Mucosa of rectum (tissue), 2 donors: ENCODE results near the gene ECM2.

Experiments
- H3K27ac ChIP-seq, 2 donors: one replicate each; pipeline ENCODE4 v1.7.0; 2013; ENCODE audit warnings: inconsistent platforms in 2 of 2, low read depth in 2 of 2, low read length in 2 of 2
- H3K27me3 ChIP-seq, 2 donors: one replicate each; pipeline ENCODE4 v1.7.0; 2013; ENCODE audit warnings: low read length in 2 of 2; ENCODE audit not compliant: control insufficient read depth in 2 of 2, insufficient read depth in 2 of 2
- H3K36me3 ChIP-seq, 2 donors: one replicate each; pipeline ENCODE4 v1.7.0; 2013; ENCODE audit warnings: low read length in 2 of 2; ENCODE audit not compliant: control insufficient read depth in 2 of 2, insufficient read depth in 2 of 2
- H3K4me1 ChIP-seq, 2 donors: one replicate each; pipeline ENCODE4 v1.7.0; 2013; ENCODE audit warnings: low read length in 2 of 2, mild to moderate bottlenecking in 1 of 2; ENCODE audit not compliant: control insufficient read depth in 2 of 2, insufficient read depth in 2 of 2
- H3K4me3 ChIP-seq, 2 donors: one replicate each; pipeline ENCODE4 v1.7.0; 2013; ENCODE audit warnings: low read length in 2 of 2
- H3K9ac ChIP-seq, 2 donors: one replicate each; pipeline ENCODE4 v1.7.0; 2013; ENCODE audit warnings: low read length in 2 of 2, low read depth in 1 of 2, mild to moderate bottlenecking in 1 of 2
- H3K9me3 ChIP-seq, 2 donors: one replicate each; pipeline ENCODE4 v1.7.0; 2013; ENCODE audit warnings: low read length in 2 of 2; ENCODE audit not compliant: control insufficient read depth in 2 of 2
- donor health status: healthy.
- donor health status: Normal muscosa, but diverticular disease.

ECM2 gene

GRCh38 chr9:92486371-92486770 is 49.4 kb downstream of the ECM2 start:
- H3K27ac ChIP-seq, result no peak overlapping the region

GRCh38 chr9:92484563-92484962 is 51.2 kb downstream of the ECM2 start:
- H3K27me3 ChIP-seq, result no peaks in the 10 kb centered on the region
- no peaks in the 10 kb centered on the region for H3K36me3 ChIP-seq
- no peak overlapping the region for H3K27ac ChIP-seq
- H3K4me3 ChIP-seq, result no peak overlapping the region
- no peaks in the 10 kb centered on the region for H3K9me3 ChIP-seq
- H3K9ac ChIP-seq, result no peak overlapping the region
- peaks cover 2 to 5% of the 10 kb centered on the region in 2 donors for H3K4me1 ChIP-seq

More at GRCh38 chr9:92486371-92486770, 49.4 kb downstream of the ECM2 start:
- H3K4me3 ChIP-seq, result no peak overlapping the region
- peaks cover 2 to 5% of the 10 kb centered on the region in 2 donors for H3K4me1 ChIP-seq
- H3K36me3 ChIP-seq, result no peaks in the 10 kb centered on the region
- no peak overlapping the region for H3K9ac ChIP-seq
- H3K9me3 ChIP-seq, result no peaks in the 10 kb centered on the region
- no peaks in the 10 kb centered on the region for H3K27me3 ChIP-seq

GRCh38 chr9:92483627-92484545 is 51.9 kb downstream of the ECM2 start:
- no peak overlapping the region for H3K4me3 ChIP-seq
- H3K9me3 ChIP-seq, result no peaks in the 10 kb centered on the region
- no peaks in the 10 kb centered on the region for H3K36me3 ChIP-seq
- no peak overlapping the region for H3K9ac ChIP-seq
- H3K27ac ChIP-seq, result no peak overlapping the region
- no peaks in the 10 kb centered on the region for H3K27me3 ChIP-seq
- peaks cover 2 to 5% of the 10 kb centered on the region in 2 donors for H3K4me1 ChIP-seq

- no peaks in the 10 kb centered on the region for H3K36me3 ChIP-seq
- H3K9ac ChIP-seq, result no peak overlapping the region
- peaks cover 2 to 5% of the 10 kb centered on the region in 2 donors for H3K4me1 ChIP-seq
- no peaks in the 10 kb centered on the region for H3K9me3 ChIP-seq
- H3K27me3 ChIP-seq, result no peaks in the 10 kb centered on the region
- no peak overlapping the region for H3K4me3 ChIP-seq
- no peak overlapping the region for H3K27ac ChIP-seq
Measured at GRCh38 chr9:92482805-92483204, 53.0 kb downstream of the ECM2 start.

GRCh38 chr9:92482329-92482728 is 53.5 kb downstream of the ECM2 start, which contains the start of gene ASPN:
Gene ASPN (minus strand): TSS chr9:92482506.
- Histone ChIP-seq H3K4me3 (peak within 1 kb of the TSS in 1 of 2 donors; percentile 20), H3K36me3 (no peaks in the 10 kb centered on the region), H3K9ac (no peak within 1 kb of the TSS), H3K27me3 (no peaks in the 10 kb centered on the region), H3K9me3 (no peaks in the 10 kb centered on the region), H3K27ac (no peak within 1 kb of the TSS), H3K4me1 (peaks cover 2 to 5% of the 10 kb centered on the region in 2 donors)

- peak overlapping the region in 1 of 2 donors; percentile 20 for H3K4me3 ChIP-seq
- peaks cover 2 to 5% of the 10 kb centered on the region in 2 donors for H3K4me1 ChIP-seq
- H3K9ac ChIP-seq, result no peak overlapping the region
- no peaks in the 10 kb centered on the region for H3K9me3 ChIP-seq
- no peaks in the 10 kb centered on the region for H3K27me3 ChIP-seq
- H3K36me3 ChIP-seq, result no peaks in the 10 kb centered on the region
- H3K27ac ChIP-seq, result peak overlapping the region in 1 of 2 donors; percentile 59
Measured at GRCh38 chr9:92480986-92481633, 54.7 kb downstream of the ECM2 start.

- Histone ChIP-seq H3K9ac (no peak overlapping the region), H3K27me3 (no peaks in the 10 kb centered on the region), H3K9me3 (no peaks in the 10 kb centered on the region), H3K36me3 (no peaks in the 10 kb centered on the region), H3K27ac (peak overlapping the region in 1 of 2 donors; percentile 59), H3K4me3 (peak overlapping the region in 1 of 2 donors; percentile 8), H3K4me1 (peaks cover 2 to 5% of the 10 kb centered on the region in 2 donors)
Measured at GRCh38 chr9:92480291-92480771, 55.5 kb downstream of the ECM2 start.

GRCh38 chr9:92479346-92479745 is 56.4 kb downstream of the ECM2 start:
- Histone ChIP-seq H3K4me3 (no peak overlapping the region), H3K27ac (no peak overlapping the region), H3K4me1 (peaks cover 2 to 5% of the 10 kb centered on the region in 2 donors)

GRCh38 chr9:92478783-92479182 is 57.0 kb downstream of the ECM2 start:
- Histone ChIP-seq H3K27ac (no peak overlapping the region), H3K27me3 (no peaks in the 10 kb centered on the region), H3K9me3 (no peaks in the 10 kb centered on the region), H3K9ac (no peak overlapping the region), H3K36me3 (no peaks in the 10 kb centered on the region), H3K4me3 (no peak overlapping the region), H3K4me1 (peaks cover 2% of the 10 kb centered on the region in 2 donors)

More at GRCh38 chr9:92479346-92479745, 56.4 kb downstream of the ECM2 start:
- Histone ChIP-seq H3K9me3 (no peaks in the 10 kb centered on the region), H3K9ac (no peak overlapping the region), H3K27me3 (no peaks in the 10 kb centered on the region), H3K36me3 (no peaks in the 10 kb centered on the region)

GRCh38 chr9:92476962-92477361 is 58.8 kb downstream of the ECM2 start:
- no peaks in the 10 kb centered on the region for H3K9me3 ChIP-seq
- no peak overlapping the region for H3K9ac ChIP-seq
- H3K36me3 ChIP-seq, result no peaks in the 10 kb centered on the region
- H3K27me3 ChIP-seq, result no peaks in the 10 kb centered on the region
- no peak overlapping the region for H3K27ac ChIP-seq
- no peaks in the 10 kb centered on the region for H3K4me1 ChIP-seq
- no peak overlapping the region for H3K4me3 ChIP-seq
